Renal cortical epithelial cell (primary cell): ENCODE measurements around the gene TNN. TPM values are rescaled to one million over a fixed set of nuclear protein-coding genes. Genes with fewer than 3 reads are reported as not detected.

Source experiments
- DNase-seq: peaks from one replicate; pipeline ENCODE4 v3.0.0-alpha.2; 2011; ENCODE audit warnings: low read depth
- total RNA-seq: library from RNA; depleted of rRNA; stranded (reverse); fragments of >200 nt; gene quantifications from 2 replicates; pipeline ENCODE4 v1.2.3, GENCODE V29; 2014

Gene TNN
- total RNA-seq, 1 donor from 2014 or later, result not detected

DNA sequence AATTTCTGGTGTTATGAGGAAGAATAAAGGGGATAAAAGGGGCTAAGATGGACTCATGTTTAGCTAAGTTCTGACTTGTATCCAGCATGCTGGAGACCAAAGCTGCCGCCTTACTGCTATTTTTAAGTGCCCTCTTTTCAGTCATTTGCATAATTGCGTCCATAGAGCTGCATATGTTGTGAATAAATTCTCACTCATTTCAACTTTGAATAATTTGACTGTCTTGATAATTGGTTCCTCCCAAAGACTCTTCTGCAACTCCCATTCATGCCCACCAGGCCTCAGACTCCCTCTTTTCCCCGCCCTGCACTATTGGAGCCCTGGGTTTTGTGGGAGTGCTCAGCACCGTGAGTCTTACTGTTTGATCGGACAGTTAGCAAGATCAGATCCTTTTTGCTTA is 79.9 kb downstream of the TNN start:
- no peak for DNase-seq

DNA sequence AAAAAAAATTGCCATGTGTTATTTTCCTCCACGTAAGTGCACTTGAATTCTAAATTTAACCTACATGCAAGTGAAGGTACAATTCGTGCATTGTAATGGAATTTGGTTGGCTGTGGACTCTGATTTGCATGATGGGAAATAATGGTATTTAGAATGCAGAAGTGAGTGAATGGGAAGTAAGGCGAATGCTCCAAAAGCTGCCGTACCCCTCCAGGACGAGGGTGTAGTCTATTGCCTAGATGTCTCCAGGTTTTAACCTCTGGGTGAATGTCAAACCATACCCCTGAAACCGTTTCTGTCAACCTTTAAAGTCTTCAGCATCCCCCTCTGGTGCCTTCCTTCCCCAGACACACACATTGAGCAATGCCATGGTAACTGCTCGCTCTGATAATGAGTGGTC is 80.4 kb downstream of the TNN start:
- DNase-seq, result no peak

DNA sequence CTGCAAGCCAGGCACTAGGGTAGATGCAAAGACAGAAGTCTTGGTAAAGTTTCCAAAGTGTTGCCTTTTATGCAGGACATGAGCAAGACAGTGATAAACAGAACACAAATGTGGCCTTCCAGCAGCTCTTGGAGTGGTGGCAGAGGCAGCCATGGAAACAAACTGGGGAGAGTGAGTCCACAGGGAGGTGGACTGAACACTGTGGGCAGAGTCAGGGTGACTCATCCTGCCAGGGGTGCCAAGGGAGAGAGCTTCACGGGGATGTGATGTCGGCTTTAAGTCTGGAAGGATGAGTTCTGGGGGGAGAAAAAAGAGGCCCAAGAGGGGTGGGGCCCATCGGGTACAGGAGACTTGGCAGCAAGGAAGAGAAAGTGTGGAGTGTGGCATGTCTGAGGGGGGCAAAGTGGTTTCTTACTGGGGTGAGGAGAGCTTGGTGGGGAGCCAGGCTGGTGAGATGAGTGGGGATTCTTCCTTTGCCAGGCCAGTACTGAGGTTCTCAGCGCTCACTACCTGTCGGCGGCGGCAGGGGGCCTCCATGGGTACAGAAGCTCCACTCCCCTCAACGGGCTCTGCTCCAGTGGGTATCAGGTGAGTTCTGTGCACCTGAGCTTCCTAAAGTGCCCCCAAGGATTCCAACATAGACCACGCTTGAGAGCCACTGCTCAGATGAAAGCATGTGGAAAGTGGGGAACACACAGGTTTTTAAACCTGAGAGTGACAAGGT is 83.1 kb downstream of the TNN start:
- DNase-seq, result peak; percentile 60

DNA sequence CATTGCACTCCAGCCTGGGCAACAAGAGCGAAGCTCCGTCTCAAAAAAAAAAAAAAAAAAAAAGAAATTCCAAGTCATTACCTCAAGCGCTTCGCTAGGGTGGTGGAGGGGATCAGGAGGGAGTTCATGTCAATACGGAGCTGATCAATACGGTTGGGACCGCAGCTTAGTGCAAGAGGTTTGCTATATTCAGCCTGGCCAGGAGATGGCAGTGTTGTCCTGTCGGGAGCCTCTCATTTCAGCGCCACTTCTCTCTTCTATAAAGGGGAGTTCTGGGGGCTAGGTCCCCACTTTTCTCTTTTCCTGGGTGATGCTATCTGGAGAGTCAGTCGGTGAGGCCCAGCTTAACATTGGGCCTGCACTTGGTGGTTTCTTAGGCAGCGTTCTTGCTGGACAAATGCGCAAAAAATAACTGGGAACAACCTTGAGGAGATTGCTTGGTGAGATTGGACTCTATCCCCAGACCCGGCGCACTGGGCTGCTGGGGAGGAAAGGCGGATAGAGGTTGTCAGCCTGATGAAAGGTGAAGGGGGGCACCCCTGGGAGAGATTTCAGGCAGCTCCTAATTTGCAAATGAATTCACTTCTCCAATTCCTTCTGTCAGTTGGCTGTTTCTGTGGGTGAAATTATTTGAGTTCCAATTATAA is 84.5 kb downstream of the TNN start:
- DNase-seq, result no peak

DNA sequence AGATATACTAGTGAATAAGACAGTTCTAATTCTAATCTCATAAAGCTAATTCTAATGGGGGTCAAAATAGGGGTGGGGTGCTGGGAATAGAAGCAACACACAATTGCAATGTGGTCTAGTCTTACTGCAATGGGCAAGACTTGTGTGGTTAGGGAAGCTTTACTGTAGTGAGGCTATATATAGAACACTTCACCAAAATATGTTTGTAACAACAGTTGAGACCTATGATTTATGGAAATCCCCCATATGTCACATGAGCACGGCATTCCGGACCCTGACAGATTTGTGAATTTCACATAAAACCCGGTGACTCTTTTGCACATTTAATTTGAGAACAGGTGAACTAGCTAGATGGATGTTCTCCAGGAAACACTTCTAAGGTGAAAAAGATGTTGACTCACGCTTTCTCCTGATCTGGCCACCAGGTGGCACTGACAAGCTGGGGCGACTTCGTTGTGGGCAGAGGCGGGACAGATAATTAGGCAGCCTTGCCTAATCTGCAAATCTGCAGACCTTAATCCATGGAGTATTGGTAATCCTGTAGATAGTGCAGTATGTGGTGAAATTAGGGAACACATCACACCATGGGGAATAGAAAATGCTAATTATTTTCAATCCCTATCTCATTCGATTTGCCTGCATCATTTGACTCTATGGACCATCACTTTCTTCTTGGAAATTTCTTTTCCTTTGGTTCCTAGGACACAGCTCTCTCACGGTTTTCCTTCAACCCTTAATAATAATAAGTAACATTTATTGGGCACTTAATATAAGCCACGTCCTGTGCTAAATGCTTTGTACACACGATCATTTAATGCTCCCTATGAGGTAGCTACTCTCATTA is 87.2 kb downstream of the TNN start:
- peak; percentile 40 for DNase-seq

DNA sequence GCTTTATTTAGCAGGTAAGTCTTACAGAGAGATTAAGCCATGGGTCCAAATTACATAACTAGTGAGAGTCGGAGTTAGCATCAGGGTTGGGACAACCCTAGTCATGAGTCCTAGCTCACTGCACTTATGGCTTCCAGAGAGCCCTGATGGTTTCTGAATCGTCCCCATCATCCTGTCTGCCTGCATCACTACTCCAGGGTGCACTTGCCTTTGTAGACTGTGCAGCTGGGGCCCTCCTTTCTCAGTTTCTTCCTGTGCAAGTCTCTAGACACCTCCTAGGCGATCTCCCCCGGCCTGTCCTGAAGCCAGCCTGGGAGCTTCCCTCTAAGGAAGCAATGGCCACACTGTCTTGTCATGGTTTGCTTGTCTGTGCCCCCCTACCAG is 87.8 kb downstream of the TNN start:
- DNase-seq, result no peak

DNA sequence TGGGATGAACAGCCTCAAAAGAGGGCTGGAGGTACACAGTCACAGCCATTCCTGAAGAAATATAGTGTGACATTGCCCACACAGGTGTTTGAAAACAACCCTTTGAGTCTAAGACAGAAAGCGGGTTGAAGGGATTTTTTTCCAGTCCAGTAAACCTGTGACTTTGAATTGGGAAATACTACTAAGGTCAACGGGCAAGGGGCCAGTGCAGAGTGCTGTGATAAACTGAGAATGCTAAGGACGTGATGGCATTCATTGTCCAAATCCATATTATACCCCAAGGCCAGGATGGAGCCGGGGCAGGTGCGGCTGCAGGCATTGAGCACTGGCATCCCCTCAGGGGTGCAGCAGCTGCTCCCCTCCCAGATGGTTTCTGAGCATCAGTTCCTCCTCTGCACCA is 88.3 kb downstream of the TNN start:
- DNase-seq, result peak; percentile 40

DNA sequence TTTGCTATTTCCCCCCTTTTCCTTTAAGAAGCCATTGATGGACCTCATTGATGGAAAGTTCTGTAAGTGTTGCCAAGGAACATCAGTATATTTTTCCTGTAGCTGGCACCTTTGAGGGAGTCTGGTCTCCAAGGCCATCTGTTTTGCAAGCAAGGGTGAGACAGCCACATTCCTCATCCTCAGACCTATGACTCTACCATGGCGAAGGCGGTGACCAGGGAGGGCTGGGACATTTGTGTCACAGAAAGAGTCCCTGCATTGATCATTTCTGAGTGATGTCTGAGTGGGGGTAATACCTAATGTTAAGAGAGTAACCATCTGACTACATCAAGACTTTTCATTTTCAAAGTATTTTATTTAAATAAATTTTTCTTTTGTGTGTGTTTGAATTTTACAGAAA is 89.6 kb downstream of the TNN start:
- no peak for DNase-seq

DNA sequence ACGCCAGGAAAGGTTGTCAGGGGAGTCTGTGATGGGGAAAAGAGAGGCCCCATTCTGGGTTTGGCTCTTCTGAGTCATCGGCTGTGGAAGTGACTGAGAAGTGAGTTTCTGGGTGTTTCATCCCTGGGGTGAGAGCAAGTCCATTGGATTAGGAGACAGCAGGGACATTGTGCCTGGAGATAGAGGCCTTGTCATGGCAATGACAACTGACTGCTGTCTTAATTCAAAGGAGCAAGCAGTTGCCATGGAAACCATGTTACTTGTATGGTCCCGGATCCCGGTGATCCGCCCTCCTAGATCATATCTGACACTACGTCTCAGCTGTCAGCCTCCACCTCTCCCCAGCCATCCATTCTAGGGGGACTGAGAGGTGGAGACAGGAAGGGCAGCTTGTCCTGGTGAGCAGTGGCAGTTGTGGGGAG is 90.5 kb downstream of the TNN start:
- no peak for DNase-seq

DNA sequence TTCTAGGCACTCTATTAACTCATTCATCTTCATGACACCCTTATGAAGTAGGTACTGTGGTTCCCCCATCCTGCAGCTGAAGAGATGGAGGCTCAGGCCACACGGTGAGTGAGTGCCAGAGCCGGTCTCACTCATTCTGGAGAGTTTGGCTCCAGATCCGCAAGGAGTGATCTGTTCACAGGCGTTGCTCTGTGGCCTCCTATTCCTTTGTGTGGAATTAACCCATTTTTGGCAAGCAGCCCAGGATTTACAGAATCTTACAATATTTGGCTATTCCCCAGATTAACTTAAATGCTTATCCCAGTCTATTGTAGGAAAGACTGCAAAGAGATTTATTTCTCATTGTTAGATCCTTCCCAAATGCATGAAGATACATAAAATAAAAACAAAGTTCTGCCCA is 95.3 kb downstream of the TNN start:
- DNase-seq, result no peak

DNA sequence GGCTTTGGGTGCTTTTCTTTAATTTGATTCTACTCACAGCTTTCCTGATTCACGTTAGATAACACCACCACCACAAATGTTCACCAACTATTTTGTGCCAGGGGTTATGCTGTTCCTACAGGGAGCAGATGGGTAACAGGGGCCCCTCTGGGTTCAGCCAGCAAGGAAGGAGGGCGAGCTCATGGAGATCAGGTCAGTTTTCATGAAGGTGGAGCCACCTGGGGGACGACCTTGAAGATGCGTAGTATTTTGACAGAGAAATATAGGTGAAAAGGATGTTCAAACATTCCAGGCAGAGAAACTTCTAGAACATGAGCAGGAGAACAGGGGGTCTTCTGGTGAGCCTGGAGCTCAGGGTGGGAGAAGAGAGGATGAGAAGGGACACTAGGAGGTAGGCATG is 96.1 kb downstream of the TNN start:
- no peak for DNase-seq

DNA sequence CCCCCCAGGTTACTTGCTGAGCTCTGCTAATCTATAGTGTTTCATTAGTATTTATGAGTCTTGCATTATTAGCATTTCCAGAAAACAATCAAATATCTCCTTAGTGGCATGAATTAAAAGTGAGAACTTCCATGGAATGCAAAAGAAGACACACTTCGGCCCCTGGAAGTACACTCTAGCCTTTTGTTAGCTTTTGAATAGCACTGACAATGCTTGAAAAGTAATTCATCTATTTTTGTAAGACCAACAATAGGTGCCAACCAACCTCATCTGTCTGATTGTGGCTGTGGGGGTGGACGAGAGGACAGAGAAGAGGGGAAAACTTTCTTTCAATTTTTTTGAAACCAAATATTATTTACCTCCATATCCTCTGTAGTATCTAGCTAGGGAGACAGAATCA is 97.1 kb downstream of the TNN start:
- DNase-seq, result no peak

DNA sequence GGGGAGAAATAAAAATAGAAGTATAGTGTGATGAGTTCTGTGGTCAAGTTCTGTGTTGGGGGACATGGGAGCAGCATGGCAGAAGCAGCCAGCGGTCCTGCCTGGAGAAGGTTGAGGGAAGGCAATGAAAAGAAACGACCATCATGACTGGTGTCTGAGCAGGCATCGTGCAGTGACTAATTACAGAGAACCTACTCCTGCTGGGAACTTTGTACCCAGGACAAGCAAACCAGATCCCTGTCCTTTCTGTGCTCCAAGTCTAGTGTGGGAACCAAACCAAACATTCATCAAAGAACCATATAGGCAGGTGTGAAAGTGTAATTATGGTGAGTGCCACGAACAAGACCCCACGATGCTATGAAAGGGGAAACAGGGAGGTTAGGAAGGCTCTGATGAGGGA is 99.1 kb downstream of the TNN start:
- no peak for DNase-seq

DNA sequence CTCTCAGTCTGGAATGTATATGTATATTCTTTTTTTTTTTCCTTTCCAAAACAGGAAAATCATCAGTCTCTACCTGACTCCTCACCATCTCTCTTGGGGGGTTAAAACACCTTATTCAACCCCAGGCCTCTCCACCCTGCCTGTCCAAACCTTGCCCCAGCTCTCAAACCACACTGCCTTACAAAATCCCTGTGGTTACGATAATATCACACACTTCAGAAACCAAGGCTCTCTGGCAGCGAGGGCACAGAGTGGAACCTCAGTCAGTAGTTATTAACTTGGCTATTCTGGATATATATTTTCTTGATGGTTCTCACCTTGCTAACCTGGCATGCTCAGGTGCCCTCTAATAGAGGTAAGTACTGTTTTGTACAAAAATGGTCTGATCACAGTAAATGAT is 100.2 kb downstream of the TNN start:
- no peak for DNase-seq

DNA sequence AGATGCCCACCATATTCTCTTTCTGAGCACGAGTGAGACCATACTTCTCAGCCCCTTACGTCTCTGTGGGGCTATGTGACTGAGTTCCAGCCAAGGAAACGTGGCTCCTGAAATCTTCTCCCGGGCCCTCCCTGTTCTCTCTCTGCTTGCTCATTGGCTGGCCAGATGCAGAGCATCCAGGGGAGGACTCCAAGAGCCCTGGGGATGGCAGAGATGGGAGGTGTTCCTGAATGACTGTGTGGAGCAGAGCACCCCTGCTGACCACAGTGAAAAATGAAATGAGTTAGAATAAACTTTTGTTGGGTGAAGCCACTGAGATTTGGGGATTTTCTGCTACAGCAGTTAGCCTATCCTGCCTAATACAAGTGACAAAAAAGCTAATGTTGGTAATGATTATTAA is 101.1 kb downstream of the TNN start:
- DNase-seq, result no peak

DNA sequence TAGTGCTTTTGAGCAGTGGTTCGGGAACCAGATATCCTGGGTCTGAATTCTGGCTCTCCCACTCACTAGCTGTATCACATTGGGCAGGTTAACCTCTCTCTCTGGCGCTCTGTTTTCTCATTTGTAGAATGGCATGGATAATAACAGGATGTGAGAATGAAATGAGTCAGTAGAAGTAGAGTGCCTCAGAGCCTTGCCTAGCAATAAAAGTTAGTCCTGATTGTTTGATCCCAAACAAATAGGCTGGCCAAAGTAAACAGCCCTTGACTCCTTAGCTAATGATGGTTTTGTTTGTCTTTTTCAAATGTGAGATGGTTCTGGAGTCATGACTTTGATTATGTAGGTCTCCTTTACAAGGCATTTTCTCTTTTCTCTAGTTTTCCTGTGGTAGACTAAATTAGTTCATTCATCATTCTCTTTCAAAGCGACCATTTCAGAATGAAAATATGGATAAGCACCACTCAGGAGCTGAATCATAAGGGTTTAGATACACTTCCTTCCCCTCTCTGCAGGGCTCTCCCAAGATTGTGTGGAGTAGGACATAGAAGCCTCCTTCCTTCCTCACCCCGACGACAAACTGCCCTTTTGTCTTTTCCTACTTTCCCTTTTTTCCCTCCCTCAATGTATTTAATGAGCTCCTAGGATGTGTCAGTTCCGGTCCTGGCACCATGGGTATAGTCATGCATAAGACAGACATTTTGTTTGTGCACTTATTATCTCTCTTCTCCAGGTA is 101.8 kb downstream of the TNN start:
- peak; percentile 91 for DNase-seq

DNA sequence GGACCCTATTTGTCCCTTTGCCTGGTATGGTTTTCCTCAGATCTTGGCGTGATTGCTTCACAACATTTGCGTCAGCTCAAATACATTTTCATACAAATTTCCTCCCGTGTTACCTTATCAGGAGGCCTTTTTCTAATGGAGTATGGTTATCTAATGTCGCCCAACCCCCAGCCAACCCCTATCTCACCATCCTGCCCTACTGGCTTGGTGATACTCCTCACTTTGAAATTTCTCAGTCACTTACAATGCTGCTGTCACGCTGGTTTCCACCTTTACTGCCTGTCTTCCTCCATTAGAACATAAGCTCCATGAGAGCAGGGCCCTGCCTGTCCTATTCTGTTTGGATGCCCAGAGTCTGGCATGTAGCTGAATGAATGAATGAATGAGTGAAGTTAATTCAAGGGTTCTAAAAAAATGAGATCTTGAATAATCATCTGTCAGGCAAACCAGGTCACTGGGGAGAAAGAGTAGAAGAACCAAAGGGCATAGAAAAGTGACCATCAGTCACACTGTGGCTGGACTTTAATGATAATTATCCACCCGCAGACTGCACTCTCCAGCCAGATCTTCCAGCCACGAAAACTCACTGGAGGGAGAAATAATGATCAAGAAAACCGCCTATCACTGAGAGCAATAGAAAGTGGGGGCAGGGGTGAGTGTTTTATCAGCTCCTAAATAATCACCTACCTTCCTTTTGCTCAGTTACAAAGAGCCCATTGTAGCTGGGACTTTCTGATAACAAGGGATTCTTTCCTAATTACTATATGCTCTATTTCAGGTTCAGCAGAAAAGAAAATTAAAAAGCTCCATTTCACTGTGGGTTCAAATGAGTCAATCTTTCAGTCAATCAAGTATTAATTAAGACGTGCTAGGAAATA is 103.6 kb downstream of the TNN start:
- no peak for DNase-seq

DNA sequence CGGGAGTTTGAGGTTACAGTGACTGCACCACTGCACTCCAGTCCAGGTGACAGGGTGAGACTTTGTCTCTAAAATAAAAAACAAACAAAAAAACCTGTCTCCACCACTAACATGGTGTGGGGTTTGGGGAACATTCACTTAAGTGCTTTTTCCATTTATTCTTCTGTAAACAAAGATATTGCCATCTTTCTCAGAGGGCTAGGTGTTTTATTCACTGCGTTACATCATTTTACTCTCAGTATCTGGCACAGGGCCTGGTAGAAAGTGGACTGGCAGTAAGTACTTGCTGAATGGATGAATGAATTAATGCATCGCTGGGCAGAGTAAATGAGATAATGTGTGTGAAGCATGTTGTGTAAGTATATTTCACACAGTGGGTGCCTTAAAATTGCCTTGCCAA is 104.9 kb downstream of the TNN start:
- no peak for DNase-seq

DNA sequence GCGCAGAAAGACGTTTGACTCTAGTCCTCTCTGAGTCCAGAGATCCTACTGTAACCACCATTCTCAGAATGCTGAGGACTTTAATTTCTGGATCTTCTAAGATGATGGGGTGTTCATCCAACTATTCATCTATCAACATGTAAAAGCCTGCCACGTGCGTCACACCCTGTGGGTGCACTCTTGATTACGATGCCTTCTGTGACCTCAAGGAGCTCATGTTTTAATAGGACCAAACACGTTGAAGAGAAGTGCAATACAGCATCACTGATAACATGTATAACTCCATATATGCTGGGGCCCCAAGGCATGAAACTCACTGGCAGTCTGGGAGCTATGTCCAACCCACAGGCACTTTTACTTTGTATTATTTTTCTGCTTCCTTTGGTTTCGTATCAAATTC is 105.9 kb downstream of the TNN start:
- no peak for DNase-seq

DNA sequence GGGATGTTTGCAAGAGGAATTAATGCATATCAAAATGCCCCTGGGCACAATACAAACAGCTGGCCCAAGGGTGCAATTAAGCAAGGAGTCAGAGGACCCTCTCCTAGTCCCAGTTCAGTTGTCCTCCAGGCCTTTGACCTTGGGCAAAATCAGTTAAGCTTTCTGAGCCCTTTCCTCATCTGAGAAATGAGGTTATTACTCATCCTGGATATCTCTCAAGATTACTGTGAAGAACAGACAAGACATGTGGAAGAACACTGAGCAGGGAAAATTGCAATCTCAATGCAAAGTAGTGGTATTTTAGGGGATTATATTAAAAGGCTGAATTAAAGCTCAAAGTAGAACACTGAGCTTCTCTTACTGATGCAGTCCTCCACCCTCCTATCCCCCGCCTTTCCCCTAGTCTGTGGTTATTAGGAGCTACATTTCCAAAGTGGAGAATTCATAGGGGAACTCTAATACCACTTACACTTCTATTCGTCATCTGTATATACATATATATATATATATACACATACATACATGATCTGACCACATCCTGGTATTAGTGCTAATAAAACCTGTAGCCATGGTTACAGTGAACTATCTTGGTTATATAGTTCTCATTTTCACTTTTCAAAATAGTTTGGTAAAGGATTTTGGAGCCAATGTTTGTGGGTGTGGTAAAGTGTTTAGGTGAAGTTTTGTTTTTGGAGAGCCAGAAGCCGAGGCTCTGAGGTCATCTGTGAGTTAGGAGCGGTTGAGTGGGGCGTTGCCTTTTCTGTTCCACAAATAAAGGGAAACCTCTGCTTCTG is 106.9 kb downstream of the TNN start:
- no peak for DNase-seq
